Measurements from ENCODE around the gene UGT1A6. TPM values are rescaled to one million over a fixed set of nuclear protein-coding genes. Genes with fewer than 3 reads are reported as not detected.

UGT1A6 gene
- polyA plus RNA-seq, 2 of the 4 experiments (the other 2 are of a cell fraction): 2.5 to 3.5 TPM

DNA sequence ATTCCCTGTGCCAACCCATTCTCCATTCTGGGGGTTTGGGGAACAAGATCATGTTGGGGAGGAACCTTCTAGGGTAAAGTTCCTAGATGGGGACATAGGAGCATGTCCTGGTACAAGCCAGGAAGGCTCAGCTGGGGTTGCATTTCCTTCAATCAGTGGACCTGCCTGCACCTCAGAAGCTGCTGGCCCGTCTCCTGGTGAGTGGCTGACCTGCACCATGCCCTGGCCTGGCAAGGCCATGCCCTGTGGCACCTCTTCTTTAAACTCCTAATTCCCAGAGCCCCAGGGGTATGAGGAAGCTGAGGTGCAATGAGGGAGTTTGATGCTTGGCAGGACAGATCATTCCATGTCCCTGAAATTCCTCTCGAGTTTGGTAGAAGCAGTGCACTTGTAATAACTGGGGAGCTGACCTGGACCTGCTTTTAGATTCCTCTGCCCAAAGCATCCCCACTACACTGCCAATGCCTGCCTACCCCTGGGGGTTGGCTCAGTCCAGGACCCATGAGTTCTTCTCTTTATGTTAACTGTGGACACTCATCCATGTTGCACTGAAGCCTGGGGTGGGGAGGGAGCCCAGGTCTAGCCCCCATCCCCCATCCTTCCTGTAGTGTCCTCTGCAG, 110.7 kb downstream of the UGT1A6 start:
- DNase-seq (ENCODE audit: low read depth in 1 of 2, low spot score in 1 of 2): no peak
- H3K27ac ChIP-seq: peak overlapping the region in 1 of 2 experiments; percentile 65; a peak in 3 of 6 replicates
- H3K9me3 ChIP-seq: no peaks in the 10 kb centered on the region
- 72% methylated on average over 2 of the region's 2 CpGs for WGBS (ENCODE audit: missing lambda C conversion rate)
- no peak overlapping the region for H3K4me2 ChIP-seq
- POLR2A ChIA-PET: no interaction called here
- peaks cover 8% of the 10 kb centered on the region for H3K4me1 ChIP-seq
- ATAC-seq: no peak
- CTCF ChIA-PET: interaction anchor here (1.3 kb wide), 1 partner anchor 8 kb away, joined by 4 read pairs; no protein-coding TSS in a partner anchor
- FAIRE-seq: no peak
- TF ChIP-seq PHF8 (IDR thresholded peaks at IDR 0.05; ENCODE audit: borderline replicate concordance, low read depth) (no peak), MYC (IDR thresholded peaks at IDR 0.05; ENCODE audit: borderline replicate concordance, low read length) (no peak), HEYL (CRISPR knock-in tag; IDR thresholded peaks at IDR 0.05) (no peak), RCOR1 (IDR thresholded peaks at IDR 0.05; ENCODE audit: low read depth, low read length) (no peak), FOSL2 (IDR thresholded peaks at IDR 0.05) (no peak), FOSL2 (CRISPR knock-in tag; IDR thresholded peaks at IDR 0.05) (no peak), ZFP36 (IDR thresholded peaks at IDR 0.05; ENCODE audit: borderline replicate concordance, partially characterized antibody) (no peak), EP300 (IDR thresholded peaks at IDR 0.05) (no peak), TP53 (CRISPR knock-in tag; IDR thresholded peaks at IDR 0.05) (no peak), CHD2 (IDR thresholded peaks at IDR 0.05; ENCODE audit: low read length, partially characterized antibody) (no peak), JUN (IDR thresholded peaks at IDR 0.05) (no peak), POLR2AphosphoS2 (conservative IDR thresholded peaks at IDR 0.05; ENCODE audit: low read length) (no peak), JUNB (IDR thresholded peaks at IDR 0.05) (no peak), CBX2 (IDR thresholded peaks at IDR 0.05; ENCODE audit: borderline replicate concordance, low read depth) (no peak), NR3C1 (IDR thresholded peaks at IDR 0.05) (no peak)
- TF ChIP-seq, protein P1, sequence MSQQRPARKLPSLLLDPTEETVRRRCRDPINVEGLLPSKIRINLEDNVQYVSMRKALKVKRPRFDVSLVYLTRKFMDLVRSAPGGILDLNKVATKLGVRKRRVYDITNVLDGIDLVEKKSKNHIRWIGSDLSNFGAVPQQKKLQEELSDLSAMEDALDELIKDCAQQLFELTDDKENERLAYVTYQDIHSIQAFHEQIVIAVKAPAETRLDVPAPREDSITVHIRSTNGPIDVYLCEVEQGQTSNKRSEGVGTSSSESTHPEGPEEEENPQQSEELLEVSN (IDR thresholded peaks at IDR 0.05; ENCODE audit: borderline replicate concordance, low read depth): no peak
- no peak overlapping the region for H3K4me3 ChIP-seq

DNA sequence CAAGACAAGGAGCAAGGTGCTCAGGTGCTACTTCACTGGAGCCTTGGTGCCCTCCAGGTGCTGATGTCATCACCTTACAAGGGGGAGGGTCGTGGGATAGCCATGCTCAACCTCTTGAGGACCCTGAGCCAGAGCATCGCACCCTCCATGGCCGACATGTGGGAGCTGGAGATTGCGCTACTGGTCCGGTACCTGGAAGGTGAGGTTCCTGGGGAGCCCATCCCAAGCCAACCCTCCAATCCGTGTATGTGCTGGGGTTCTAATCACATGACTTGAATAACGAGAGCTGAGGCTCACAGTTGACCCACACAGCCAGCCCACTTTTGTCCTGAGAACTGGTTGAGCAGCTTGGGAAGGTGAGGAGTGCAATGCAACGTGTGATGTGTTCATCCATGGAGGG, 111.3 kb downstream of the UGT1A6 start:
- no peaks in the 10 kb centered on the region for H3K9me3 ChIP-seq
- H3K4me1 ChIP-seq: peaks cover 8% of the 10 kb centered on the region
- DNase-seq (ENCODE audit: low read depth in 1 of 2, low spot score in 1 of 2) (no peak), FAIRE-seq (no peak), ATAC-seq (no peak)
- TF ChIP-seq POLR2A (IDR thresholded peaks at IDR 0.05; ENCODE audit: low read length): no peak
- no peak for TF ChIP-seq JUNB (IDR thresholded peaks at IDR 0.05)
- no peak for TF ChIP-seq NPAS2 (CRISPR knock-in tag; IDR thresholded peaks at IDR 0.05; ENCODE audit: borderline replicate concordance)
- no peak for TF ChIP-seq FOXS1 (CRISPR knock-in tag; IDR thresholded peaks at IDR 0.05)
- no peak for TF ChIP-seq RAD21 (conservative IDR thresholded peaks at IDR 0.05 in 1 of 2, IDR thresholded peaks at IDR 0.05 in 1 of 2)
- no peak for TF ChIP-seq ESRRA (IDR thresholded peaks at IDR 0.05; ENCODE audit: borderline replicate concordance, low read length)
- TF ChIP-seq CEBPB (IDR thresholded peaks at IDR 0.05): no peak
- TF ChIP-seq EHMT2 (IDR thresholded peaks at IDR 0.05; ENCODE audit: low read depth): no peak
- no peak for TF ChIP-seq EHF (CRISPR knock-in tag; IDR thresholded peaks at IDR 0.05)
- TF ChIP-seq, protein P2, sequence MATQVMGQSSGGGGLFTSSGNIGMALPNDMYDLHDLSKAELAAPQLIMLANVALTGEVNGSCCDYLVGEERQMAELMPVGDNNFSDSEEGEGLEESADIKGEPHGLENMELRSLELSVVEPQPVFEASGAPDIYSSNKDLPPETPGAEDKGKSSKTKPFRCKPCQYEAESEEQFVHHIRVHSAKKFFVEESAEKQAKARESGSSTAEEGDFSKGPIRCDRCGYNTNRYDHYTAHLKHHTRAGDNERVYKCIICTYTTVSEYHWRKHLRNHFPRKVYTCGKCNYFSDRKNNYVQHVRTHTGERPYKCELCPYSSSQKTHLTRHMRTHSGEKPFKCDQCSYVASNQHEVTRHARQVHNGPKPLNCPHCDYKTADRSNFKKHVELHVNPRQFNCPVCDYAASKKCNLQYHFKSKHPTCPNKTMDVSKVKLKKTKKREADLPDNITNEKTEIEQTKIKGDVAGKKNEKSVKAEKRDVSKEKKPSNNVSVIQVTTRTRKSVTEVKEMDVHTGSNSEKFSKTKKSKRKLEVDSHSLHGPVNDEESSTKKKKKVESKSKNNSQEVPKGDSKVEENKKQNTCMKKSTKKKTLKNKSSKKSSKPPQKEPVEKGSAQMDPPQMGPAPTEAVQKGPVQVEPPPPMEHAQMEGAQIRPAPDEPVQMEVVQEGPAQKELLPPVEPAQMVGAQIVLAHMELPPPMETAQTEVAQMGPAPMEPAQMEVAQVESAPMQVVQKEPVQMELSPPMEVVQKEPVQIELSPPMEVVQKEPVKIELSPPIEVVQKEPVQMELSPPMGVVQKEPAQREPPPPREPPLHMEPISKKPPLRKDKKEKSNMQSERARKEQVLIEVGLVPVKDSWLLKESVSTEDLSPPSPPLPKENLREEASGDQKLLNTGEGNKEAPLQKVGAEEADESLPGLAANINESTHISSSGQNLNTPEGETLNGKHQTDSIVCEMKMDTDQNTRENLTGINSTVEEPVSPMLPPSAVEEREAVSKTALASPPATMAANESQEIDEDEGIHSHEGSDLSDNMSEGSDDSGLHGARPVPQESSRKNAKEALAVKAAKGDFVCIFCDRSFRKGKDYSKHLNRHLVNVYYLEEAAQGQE (IDR thresholded peaks at IDR 0.05): no peak
- TF ChIP-seq, protein P3, sequence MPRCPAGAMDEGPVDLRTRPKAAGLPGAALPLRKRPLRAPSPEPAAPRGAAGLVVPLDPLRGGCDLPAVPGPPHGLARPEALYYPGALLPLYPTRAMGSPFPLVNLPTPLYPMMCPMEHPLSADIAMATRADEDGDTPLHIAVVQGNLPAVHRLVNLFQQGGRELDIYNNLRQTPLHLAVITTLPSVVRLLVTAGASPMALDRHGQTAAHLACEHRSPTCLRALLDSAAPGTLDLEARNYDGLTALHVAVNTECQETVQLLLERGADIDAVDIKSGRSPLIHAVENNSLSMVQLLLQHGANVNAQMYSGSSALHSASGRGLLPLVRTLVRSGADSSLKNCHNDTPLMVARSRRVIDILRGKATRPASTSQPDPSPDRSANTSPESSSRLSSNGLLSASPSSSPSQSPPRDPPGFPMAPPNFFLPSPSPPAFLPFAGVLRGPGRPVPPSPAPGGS (IDR thresholded peaks at IDR 0.05): no peak
- no peak for TF ChIP-seq NFE2L2 (conservative IDR thresholded peaks at IDR 0.05; ENCODE audit: low read length)
- TF ChIP-seq, protein P4, sequence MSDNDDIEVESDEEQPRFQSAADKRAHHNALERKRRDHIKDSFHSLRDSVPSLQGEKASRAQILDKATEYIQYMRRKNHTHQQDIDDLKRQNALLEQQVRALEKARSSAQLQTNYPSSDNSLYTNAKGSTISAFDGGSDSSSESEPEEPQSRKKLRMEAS (IDR thresholded peaks at IDR 0.05): no peak
- no peak for TF ChIP-seq TP53 (CRISPR knock-in tag; IDR thresholded peaks at IDR 0.05)
- TF ChIP-seq MYC (IDR thresholded peaks at IDR 0.05; ENCODE audit: borderline replicate concordance, low read length): no peak
- ChIA-PET POLR2A (no interaction called here), CTCF (interaction anchor here (1.3 kb wide), 1 partner anchor 9 kb away, joined by 4 read pairs; no protein-coding TSS in a partner anchor)
- H3K27ac ChIP-seq: peak overlapping the region in 1 of 2 experiments; percentile 57; a peak in 1 of 6 replicates
- WGBS (ENCODE audit: missing lambda C conversion rate): 69% methylated on average over 8 of the region's 8 CpGs
- H3K4me3 ChIP-seq: no peak overlapping the region
- no peak overlapping the region for H3K4me2 ChIP-seq

Measured in A549 (cell line).